ENCODE data around the gene FBXO46. TPM values are rescaled to one million over a fixed set of nuclear protein-coding genes. Genes with fewer than 3 reads are reported as not detected.
"Not testable (repeated sequence)": the region's sequence is repeated elsewhere in the genome, so short reads cannot be mapped to it uniquely, and the experiment has no call there.

FBXO46 gene
- polyA plus RNA-seq, 3 donors: 7.0 to 8.0 (median 7.3) TPM

- peak overlapping the region; percentile 73 for H3K27ac ChIP-seq (ENCODE audit: low read depth, low read length)
- 5 to 29% (median 20%) methylated on average over 23 to 31 of the region's 31 CpGs for WGBS, 3 donors
Observed at GRCh38 chr19:45767410-45767880, 36.7 kb upstream of the FBXO46 start.

- peak overlapping the region; percentile 73 for H3K27ac ChIP-seq (ENCODE audit: low read depth, low read length)
- WGBS, 3 donors: 11 to 41% (median 21%) methylated on average over 24 of the region's 24 CpGs
Observed at GRCh38 chr19:45766869-45767346, 36.2 kb upstream of the FBXO46 start.

GRCh38 chr19:45766296-45766868 lies 35.7 kb upstream of the FBXO46 start:
- WGBS, 3 donors: 42 to 74% (median 61%) methylated on average over 13 to 17 of the region's 17 CpGs
- H3K27ac ChIP-seq (ENCODE audit: low read depth, low read length): peak overlapping the region; percentile 73

GRCh38 chr19:45765702-45766295 lies 35.1 kb upstream of the FBXO46 start:
- H3K27ac ChIP-seq (ENCODE audit: low read depth, low read length): no peak overlapping the region

GRCh38 chr19:45764945-45765701 lies 34.4 kb upstream of the FBXO46 start:
- WGBS, 3 donors: 41 to 72% (median 62%) methylated on average over 21 of the region's 21 CpGs
- no peak overlapping the region for H3K27ac ChIP-seq (ENCODE audit: low read depth, low read length)

More at GRCh38 chr19:45765702-45766295, 35.1 kb upstream of the FBXO46 start:
- 50 to 82% (median 76%) methylated on average over 22 to 23 of the region's 23 CpGs for WGBS, 3 donors

- no peak overlapping the region for H3K27ac ChIP-seq (ENCODE audit: low read depth, low read length)
Observed at GRCh38 chr19:45764475-45764874, 33.8 kb upstream of the FBXO46 start.

GRCh38 chr19:45763691-45764294 lies 33.1 kb upstream of the FBXO46 start:
- 44 to 60% (median 53%) methylated on average over 27 of the region's 27 CpGs for WGBS, 3 donors
- H3K27ac ChIP-seq (ENCODE audit: low read depth, low read length): no peak overlapping the region

More at GRCh38 chr19:45764475-45764874, 33.8 kb upstream of the FBXO46 start:
- 61 to 78% (median 66%) methylated on average over 6 of the region's 6 CpGs for WGBS, 3 donors

- WGBS, 3 donors: 85 to 91% (median 90%) methylated on average over 14 to 15 of the region's 15 CpGs
- no peak overlapping the region for H3K27ac ChIP-seq (ENCODE audit: low read depth, low read length)
Observed at GRCh38 chr19:45762870-45763631, 32.4 kb upstream of the FBXO46 start.

- H3K27ac ChIP-seq (ENCODE audit: low read depth, low read length): no peak overlapping the region
- 83 to 94% (median 87%) methylated on average over 16 to 17 of the region's 17 CpGs for WGBS, 3 donors
Observed at GRCh38 chr19:45761714-45762113, 31.0 kb upstream of the FBXO46 start.

- WGBS, 3 donors: 81 to 92% (median 85%) methylated on average over 9 of the region's 9 CpGs
- no peak overlapping the region for H3K27ac ChIP-seq (ENCODE audit: low read depth, low read length)
Observed at GRCh38 chr19:45758921-45759320, 28.2 kb upstream of the FBXO46 start.

GRCh38 chr19:45757695-45758094 lies 27.0 kb upstream of the FBXO46 start:
- 79 to 84% (median 80%) methylated on average over 9 of the region's 9 CpGs for WGBS, 3 donors
- no peak overlapping the region for H3K27ac ChIP-seq (ENCODE audit: low read depth, low read length)

GRCh38 chr19:45754323-45754722 lies 23.6 kb upstream of the FBXO46 start:
- no peak overlapping the region for H3K27ac ChIP-seq (ENCODE audit: low read depth, low read length)
- WGBS, 3 donors: 95 to 97% (median 96%) methylated on average over 8 of the region's 8 CpGs

- WGBS, 3 donors: 70 to 74% (median 73%) methylated on average over 6 of the region's 6 CpGs
- no peak overlapping the region for H3K27ac ChIP-seq (ENCODE audit: low read depth, low read length)
Observed at GRCh38 chr19:45753548-45753947, 22.9 kb upstream of the FBXO46 start.

- 92 to 96% (median 93%) methylated on average over 12 of the region's 12 CpGs for WGBS, 3 donors
- no peak overlapping the region for H3K27ac ChIP-seq (ENCODE audit: low read depth, low read length)
Observed at GRCh38 chr19:45752639-45753038, 21.9 kb upstream of the FBXO46 start.

- 89 to 92% (median 92%) methylated on average over 10 of the region's 10 CpGs for WGBS, 3 donors
- H3K27ac ChIP-seq (ENCODE audit: low read depth, low read length): not testable (repeated sequence)
Observed at GRCh38 chr19:45751483-45751882, 20.8 kb upstream of the FBXO46 start.

GRCh38 chr19:45747513-45747912 lies 16.8 kb upstream of the FBXO46 start:
- no peak overlapping the region for H3K27ac ChIP-seq (ENCODE audit: low read depth, low read length)
- WGBS, 3 donors: 77 to 83% (median 82%) methylated on average over 5 of the region's 5 CpGs

GRCh38 chr19:45746866-45747265 lies 16.2 kb upstream of the FBXO46 start:
- H3K27ac ChIP-seq (ENCODE audit: low read depth, low read length): no peak overlapping the region
- 61 to 76% (median 68%) methylated on average over 5 of the region's 5 CpGs for WGBS, 3 donors

GRCh38 chr19:45745606-45746005 lies 14.9 kb upstream of the FBXO46 start:
- WGBS, 3 donors: 82 to 93% (median 87%) methylated on average over 6 of the region's 6 CpGs
- H3K27ac ChIP-seq (ENCODE audit: low read depth, low read length): no peak overlapping the region
